Activated CD4-positive, alpha-beta T cell treated with anti-CD3 and anti-CD28 coated beads for 48 hours (primary cell): ENCODE results near the gene NSUN2.
A peak's percentile ranks its signal among the peaks of the same experiment; 100 is the strongest.

Experiments
- DNase-seq: peaks from one replicate; pipeline ENCODE4 v3.0.0-alpha.2; 2020

Gene NSUN2

GRCh38 chr5:6602441-6602840 is 30.4 kb downstream of the NSUN2 start:
- no peak for DNase-seq

DNA sequence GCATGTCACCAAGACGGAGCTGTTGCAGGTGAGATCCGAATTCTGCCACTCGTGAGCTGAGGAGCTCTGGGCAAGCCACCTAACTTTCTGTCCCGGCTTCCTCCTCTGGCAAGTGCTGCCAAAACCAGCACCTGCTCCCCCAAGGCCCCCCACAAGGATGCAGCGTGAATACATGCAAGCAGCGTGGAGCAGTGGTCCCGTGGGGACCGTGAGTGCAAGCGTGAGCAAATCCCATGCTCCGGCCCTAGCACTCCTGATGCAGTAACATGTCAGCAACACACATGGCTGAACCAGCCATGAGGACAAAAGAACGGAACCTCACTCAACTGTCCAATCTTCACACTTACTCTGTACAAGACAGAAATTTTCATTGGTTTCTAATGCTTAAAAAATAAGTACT is 31.0 kb downstream of the NSUN2 start:
- DNase-seq = no peak

GRCh38 chr5:6601271-6601670 is 31.6 kb downstream of the NSUN2 start:
- no peak for DNase-seq

GRCh38 chr5:6599739-6600138 is 33.1 kb downstream of the NSUN2 start:
- no peak for DNase-seq

- no peak for DNase-seq
Measured at GRCh38 chr5:6598351-6598900, 34.4 kb downstream of the NSUN2 start.

GRCh38 chr5:6597557-6597956 is 35.3 kb downstream of the NSUN2 start:
- no peak for DNase-seq

DNA sequence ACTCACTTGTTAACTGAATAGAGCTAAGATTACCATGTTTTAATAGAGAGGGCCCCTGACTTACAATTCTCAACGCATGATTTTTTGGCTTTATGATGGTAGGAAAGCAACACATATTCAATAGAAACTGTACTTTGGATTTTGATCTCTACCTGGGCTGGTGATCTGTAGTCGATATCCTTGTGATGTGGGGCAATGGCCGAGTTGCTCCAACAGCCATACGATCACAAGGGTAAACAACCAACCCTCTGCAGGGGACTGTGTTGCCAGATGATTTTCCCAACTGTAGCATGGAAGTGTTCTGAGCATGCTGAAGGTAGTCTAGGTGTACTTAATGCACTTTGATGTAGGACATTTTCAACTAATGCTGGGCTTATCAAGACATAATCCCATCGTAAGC is 36.5 kb downstream of the NSUN2 start:
- no peak for DNase-seq

DNA sequence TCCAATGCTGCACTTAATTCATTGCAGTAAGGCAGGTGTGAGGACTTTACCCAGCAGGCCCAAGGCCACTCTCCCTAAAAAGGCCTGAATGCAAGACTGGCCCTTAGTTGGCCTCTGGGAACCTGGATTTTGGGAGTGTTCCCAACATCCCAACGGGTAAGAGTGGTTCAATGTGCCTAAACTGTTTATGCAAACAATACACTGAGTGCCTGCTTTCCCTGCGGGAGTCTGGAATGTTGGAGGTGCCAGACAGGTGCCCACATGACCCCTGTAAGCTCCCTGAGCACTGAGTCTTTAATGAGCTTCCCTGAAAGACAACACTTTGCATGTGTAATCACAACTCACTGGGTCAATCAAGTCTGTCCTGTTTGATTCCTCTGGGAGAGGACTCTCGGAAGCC is 37.4 kb downstream of the NSUN2 start:
- no peak for DNase-seq

DNA sequence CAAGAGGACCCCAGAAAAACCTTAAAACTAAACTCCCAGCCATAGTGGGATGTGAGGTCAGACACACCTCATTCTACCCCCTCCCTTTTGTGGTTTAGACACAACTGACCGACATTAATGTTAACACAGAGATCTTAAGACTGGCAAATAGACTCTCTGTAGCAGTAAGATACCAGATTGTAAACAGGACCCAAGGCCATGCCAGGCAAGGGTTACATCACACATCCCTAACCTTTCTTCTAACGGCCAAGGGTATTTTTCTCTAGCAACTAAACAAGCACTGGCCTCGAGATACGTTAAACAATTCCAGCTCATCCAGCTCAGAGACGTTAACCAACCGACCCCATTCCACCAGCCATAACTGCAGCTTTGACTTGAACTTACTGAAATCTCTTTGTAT is 38.8 kb downstream of the NSUN2 start:
- no peak for DNase-seq

GRCh38 chr5:6593148-6594016 is 39.5 kb downstream of the NSUN2 start:
- no peak for DNase-seq

DNA sequence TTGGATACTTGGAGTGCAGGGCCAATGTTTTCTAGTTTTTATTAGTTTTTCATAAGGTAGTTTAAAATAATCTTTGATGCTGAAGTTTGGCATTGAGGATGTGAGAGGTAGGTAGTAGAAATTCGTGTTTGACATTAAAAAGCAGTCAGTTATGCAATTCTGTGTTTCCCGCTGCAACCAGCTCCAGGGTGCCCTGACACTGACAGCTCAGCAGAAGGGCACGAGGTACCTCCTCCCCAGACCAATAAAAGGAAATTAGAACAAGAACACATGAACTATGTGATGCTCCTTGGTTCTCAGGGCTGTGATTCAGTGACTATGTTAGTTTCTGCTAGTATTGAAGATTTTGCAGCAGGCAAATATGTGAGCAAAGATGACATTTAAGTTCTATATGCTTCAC is 40.2 kb downstream of the NSUN2 start:
- DNase-seq = no peak

DNA sequence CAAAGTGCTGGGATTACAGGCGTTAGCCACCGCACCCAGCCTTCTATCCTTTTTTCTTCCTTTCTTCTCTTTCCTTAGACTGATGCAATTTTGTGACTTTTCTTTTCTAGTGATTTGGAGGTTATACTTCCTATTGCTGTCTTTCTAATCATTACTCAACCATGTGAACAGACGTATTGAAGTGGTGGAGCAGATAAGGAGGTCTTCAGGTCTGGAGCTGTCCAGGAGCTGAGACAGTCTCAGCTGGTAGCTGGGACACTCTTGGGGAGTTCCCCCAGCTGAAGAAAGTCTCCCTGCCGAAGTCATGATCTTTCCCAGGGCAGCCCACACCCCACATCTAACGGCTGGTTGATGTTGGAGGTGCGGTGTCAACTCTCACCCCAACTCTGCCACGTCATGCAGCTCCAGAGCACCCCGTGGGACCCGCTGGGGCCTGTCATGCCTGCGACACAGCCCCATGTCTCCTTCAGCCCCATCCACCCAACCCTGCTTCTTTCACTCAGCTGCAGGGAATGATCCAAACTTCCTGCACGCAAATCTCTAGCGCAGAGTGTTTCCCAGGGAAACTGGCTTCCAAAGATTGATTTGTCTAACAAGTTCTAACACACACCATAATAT is 41.1 kb downstream of the NSUN2 start:
- DNase-seq = no peak

- DNase-seq = no peak
Measured at GRCh38 chr5:6590581-6590980, 42.3 kb downstream of the NSUN2 start.

DNA sequence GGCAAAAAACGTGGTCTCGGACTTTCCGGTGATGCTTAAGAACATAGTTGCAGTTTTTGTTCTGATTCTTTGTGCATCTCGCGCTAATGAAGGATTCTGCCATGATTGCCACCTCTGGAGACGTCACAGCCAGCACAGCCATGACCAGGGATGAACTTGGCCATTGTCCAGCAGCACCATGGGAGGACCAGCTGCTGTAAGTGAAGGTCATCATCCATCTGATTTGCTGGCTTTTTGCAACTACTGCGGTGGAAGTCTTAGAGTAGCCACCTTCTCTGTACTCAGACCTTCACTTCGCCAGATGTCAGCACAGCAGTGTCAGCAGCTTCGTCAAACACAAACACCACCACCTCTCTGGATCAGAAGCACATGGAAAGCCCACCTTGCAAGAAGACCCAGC is 45.7 kb downstream of the NSUN2 start:
- no peak for DNase-seq

GRCh38 chr5:6586647-6587042 is 46.2 kb downstream of the NSUN2 start:
- DNase-seq = no peak

DNA sequence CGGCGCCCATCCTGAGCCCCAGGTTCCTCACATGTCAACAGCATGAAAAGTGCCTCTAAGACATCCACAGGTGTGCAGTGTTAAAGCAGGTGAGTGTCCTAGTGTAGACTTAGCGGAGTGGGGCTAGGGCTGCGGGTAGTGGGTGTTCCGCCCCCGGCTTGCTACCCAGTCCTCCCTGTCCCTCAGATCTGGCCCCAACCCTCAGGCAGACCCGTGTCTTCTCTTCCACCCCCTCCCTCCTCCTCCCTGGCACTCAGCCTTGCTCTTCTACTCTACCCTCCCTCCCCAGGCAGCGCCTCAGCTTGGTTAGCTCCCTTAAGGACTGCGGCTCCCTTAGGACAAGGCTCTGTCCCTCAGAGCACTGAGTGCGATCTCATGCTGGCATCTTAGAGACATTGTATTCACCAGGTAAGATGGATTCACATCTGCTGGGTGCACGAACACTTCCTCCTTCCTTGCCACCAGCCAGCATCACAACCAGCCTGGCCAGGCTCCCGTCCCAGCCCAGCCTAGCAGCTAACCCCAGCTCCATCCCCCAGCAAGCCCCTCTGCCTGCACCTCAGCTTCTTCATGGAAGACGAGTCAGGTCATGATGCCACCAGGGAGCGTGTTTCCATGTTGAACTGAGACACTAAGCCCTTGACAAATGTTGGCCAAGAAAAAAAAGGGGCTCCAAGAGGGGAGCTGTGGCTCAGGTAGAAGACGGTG is 46.8 kb downstream of the NSUN2 start:
- DNase-seq = no peak

GRCh38 chr5:6585168-6585567 is 47.7 kb downstream of the NSUN2 start:
- no peak for DNase-seq

- DNase-seq = no peak
Measured at GRCh38 chr5:6584727-6585126, 48.1 kb downstream of the NSUN2 start.

DNA sequence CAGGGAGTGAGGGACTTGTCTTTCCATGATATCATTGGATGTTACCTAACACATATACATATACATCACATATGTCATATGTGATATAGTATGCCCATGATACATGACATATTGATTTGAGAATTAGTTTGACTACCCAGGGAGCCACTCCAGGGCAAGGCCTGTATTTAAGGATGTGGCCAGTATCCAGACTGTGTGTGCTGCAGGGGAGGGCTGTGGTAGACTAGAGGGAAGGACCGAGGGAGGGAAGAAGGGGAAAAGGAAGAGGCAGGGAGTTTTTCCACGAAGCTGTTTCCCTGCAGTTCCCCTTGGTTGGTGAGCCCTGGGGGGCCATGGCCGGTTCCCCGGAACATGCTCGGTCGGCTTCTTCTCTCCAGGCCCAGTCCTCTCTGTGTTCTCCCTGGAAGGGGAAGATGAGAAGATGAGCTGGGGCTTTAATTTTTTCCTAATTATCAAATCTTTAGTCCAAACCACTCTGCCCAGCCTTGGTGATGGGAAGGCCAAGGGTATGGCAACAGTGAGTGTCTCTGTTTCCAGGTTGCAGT is 48.7 kb downstream of the NSUN2 start:
- DNase-seq = no peak

- DNase-seq = peak; percentile 26
Measured at GRCh38 chr5:6583049-6583880, 49.6 kb downstream of the NSUN2 start.

- no peak for DNase-seq
Measured at GRCh38 chr5:6582507-6583048, 50.3 kb downstream of the NSUN2 start.
